GM19193 (cell line): ENCODE measurements around the gene AVP.

Source experiments
- POLR2A ChIP-seq: IDR thresholded peaks from 4 replicates; pipeline ENCODE4 v1.6.1; 2011; ENCODE audit not compliant: insufficient read depth, insufficient read length; ENCODE audit errors: extremely low read depth

The AVP gene

DNA sequence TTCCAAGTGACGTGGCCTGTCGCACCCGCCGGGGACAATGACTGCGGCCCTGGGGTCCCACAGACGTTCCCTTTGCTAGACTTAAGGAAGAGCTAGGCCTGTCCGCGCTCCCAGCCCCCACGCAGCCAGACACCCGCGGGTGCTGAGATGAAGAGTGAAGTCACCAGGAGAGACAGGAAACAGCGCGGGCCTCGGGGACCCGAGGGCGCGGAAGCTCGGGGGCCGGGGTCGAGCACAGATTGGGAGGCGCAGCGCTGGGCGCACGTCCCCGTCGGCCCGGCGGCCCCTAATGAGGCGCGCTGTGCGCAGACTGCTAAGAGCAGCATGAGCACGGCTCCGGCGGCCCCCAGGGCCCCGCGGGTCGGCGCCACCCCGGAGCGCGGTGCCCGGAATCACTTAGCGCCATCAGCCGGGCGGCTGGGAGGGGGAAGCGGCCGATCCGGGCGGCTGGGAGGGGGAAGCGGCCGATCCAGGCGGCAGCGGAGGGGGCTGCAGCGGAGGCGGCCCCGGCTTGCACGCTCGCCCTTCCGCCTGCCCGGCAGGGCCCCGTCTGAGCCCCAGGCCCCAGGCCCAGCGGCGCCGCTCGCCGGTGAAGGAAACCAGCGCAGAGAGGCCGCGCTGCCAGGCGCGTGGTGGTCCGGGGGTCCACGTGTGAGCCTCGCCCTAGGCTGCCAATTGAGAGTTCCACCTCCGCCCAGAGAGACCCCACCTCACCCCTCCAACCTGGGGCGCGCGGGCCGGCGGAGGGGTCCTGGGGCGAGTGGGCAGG, 8.3 kb upstream of the AVP start:
- TF ChIP-seq POLR2A, result no peak

DNA sequence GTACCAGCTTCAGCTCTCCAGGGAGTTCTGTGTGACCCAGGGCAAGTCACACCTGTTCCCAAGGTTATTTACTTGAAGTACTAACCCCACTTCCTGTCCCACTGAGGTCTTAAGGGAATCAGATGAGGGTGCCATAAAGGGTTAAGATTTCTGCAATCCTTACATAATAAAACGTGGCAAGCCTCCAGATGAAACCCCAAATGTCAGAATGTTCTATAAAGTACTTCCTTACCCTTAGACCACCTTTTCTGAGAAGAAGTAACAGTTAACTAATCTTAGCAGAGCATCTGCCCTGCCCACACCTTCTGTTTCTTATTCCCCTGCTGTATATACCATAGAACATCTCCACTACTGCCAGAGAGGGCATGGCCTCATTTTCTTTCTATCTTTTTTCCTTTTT, 6.0 kb upstream of the AVP start:
- no peak for TF ChIP-seq POLR2A

DNA sequence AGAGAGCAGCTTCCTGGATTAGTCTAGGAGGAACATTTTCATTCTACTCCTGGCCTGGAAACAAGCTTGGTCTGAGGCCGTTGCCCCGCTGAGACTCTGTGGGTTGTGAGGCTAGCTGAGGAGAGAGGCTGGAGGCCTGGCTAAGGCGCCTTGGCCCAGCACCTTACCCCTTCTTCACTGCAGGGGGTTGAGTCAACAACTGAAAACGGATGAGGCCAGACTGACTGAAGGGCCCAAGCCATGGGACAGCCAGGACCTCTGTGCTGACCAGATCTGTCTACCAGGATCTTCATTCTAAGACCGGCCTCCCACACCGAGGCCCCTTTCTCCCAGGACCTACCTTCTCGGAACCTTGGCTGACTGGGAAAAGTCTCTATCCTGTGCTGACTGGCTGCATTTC, 3.5 kb upstream of the AVP start:
- TF ChIP-seq POLR2A, result no peak

DNA sequence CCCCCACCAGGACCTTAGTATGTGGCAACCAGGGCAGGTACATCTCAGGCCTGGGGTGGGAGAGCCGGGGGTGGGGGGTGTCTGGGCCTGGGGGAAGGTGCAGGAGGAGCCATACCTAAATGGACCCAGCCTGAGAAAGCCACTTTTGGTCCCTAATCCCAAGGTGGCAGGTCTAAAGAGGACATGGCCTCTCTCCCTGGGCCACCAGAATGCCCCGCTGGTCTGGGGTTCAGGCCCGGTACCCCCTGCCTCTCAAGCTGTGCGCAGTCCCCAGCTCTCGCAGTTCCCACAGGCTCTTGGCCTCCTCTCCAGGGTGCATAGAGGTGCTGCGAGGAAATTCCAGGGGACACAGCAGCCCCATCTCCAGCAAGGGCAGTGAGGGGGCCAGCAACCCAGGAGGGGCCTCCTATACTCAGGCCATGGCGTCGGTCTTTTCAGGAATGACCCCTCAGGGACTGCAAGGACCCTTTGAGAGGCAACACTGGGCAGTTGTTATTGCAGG, 1.1 kb upstream of the AVP start:
- no peak for TF ChIP-seq POLR2A

DNA sequence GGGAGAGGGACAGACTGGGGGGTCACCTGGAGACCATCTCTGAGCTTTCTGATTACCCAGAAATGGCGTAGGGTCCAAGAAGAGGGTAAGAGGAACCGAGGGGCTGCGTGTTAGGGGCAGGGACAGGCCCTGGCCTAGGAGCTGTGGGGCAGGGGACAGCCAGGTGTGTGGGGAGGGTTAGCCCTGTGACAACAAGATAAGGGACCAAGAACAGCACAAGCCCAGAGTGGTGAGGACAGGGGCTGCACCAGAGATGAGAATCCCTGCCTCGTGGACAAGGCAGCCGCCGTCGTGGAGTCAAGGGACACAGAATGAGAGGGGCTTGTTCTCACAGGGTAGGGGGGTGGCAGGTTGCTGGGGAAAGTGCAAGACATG, 449 bp upstream of the AVP start:
- no peak for TF ChIP-seq POLR2A

DNA sequence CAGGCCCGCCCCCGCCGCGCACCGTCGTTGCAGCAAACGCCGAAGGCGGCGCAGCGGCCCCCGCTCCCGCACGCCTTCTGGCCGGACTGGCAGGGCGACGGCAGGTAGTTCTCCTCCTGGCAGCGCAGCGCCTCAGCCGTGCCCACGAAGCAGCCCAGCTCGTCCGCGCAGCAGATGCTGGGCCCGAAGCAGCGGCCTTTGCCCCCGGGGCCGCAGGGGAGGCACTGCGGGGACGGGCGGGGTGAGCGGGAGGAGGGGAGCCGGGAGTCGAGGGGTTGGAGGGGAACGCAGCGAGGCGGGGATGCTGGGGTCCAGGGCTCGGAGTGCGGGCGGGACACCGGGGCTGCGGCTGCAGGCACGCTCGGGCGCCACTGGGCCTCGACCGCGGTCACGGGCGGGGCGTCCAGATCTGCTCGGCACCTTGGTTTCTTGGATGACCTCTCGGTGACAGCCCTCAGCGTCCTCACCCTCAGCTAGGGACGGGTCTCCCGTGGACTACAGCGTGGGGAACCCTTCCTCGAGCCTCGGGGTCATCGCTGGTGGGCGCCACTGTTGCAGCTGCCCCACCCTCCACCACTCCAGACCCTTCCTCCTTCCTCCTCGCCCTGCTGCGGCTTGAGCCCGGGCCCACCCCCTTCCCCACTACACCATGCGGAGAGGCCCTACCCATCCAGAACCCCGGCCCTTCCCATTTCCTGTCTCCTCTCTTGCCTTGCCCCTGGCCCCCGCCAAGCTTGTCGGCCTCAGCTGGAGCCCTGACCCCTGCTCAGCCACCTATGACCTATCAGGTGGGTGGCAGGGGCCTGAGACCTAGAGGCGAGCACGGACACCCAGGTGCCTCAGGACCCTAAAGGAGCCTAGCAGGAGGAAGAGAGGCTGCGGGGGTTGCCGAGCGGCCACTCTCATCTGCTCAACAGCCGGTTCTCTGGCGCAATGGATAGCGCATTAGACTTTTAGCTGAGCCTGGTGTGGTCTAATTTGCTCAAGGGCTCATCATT, 1.3 kb downstream of the AVP start:
- no peak for TF ChIP-seq POLR2A

DNA sequence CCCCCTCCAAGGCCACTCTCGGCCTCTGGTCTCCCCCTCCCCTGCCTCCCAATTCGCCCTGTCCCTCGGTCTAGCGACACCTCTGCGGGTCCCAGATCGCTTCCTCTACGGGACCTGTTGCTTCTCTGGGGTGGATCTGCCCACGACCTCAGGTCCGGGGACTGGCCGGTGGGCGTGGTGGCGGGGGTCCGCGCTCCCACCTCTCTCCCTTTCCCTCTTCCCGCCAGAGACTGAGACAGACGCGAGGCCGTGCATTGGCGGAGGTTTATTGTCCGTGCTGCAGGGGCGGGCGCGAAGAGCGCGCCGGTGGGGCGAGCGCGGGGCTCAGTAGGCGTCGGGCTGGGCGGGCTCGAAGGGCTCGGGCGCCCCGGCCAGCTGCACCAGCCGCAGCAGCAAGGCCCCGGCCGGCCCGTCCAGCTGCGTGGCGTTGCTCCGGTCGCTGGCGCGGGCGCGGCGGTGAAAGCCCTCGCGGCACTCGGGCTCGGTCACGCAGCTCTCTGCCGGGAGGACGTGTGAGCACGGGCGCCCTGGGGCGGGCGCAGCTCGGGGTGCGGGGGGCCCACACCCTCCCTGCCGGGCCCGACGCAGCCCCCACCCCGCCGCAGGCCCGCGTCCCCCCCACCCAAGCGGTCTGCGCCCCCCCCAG, 2.1 kb downstream of the AVP start:
- TF ChIP-seq POLR2A, result no peak

DNA sequence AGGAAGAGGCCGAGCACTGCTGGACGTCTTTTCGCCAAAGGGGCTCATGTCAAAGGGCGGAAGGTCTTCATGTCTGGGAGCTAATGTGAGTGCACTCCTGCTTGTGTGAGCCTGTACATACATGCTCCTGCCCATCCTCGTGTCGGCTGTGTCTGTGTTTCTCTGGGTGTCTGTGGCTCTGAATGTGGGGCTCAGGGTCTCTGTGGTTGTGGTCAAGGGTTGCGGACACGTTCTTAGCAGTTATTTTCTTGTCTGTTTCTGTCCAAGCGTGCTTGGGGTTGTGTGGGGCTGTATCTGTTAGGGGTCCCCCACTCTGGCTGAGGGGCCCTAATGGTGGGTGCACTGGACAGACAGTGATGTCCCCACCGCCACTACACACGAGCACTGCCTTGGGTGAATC, 2.9 kb downstream of the AVP start:
- TF ChIP-seq POLR2A, result no peak

DNA sequence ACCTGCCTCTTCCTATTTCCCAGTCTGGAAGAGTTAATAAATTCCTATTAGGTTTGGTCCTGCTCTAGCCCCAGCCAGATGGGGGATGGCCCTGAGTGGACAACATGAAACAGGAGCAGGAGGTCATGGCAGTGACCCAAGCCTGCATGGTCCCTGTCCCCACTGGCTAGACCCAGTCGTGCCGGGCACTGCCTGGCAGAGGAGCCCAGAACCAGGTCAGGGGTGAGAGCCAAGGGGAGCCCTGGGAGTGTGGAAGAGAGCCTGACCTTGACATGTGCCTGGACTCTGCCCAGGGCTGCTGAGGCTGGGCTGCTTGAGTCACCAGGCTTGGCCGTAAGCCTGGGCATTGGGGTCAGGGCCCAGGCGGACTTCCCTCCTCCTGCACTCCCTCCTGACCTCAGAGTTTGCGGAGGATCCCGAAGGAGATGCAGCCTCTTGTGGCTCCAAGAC, 3.6 kb downstream of the AVP start:
- no peak for TF ChIP-seq POLR2A

DNA sequence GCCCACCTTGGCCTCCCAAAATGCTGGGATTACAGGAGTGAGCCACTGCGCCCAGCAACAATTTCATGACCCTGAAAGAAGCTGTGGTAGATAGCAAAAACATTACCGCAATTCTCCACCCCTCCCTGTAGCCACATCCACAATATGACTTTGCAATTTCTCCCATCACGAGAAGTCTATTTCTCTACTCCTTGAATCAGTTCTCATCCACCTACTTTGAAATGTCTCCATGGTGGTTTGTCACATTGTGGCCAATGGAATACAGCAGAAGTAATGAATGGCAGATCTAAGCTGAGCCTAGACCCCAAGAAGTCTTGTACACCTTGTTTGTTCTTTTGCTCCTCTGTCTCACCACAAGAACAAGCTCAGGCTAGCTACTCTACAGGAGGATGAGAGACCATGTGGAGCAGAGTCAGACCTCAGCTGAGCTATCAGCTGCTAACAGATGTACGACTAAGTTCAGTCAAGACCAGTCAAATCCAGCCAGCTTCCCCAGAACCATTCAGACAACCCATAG, 6.8 kb downstream of the AVP start:
- TF ChIP-seq POLR2A, result no peak

DNA sequence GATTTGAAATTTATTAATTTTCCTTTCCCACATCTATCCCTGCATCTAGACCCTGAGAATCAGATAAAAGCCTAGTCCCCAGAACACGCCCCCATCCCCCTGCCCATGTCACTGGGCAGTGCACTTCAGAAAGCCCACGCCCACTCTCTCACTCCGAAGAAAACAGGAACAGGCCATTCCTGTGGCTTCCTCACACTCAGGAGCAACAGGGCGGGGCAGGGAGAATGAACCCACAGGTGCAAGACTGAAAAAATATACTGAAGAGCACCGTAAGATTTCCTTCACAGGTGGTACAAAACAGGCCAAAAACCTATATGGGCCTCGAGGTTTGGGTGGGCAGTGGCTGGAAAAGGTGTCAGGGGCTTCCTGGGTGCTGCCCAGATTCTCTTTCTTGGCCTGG, 9.7 kb downstream of the AVP start:
- no peak for TF ChIP-seq POLR2A

DNA sequence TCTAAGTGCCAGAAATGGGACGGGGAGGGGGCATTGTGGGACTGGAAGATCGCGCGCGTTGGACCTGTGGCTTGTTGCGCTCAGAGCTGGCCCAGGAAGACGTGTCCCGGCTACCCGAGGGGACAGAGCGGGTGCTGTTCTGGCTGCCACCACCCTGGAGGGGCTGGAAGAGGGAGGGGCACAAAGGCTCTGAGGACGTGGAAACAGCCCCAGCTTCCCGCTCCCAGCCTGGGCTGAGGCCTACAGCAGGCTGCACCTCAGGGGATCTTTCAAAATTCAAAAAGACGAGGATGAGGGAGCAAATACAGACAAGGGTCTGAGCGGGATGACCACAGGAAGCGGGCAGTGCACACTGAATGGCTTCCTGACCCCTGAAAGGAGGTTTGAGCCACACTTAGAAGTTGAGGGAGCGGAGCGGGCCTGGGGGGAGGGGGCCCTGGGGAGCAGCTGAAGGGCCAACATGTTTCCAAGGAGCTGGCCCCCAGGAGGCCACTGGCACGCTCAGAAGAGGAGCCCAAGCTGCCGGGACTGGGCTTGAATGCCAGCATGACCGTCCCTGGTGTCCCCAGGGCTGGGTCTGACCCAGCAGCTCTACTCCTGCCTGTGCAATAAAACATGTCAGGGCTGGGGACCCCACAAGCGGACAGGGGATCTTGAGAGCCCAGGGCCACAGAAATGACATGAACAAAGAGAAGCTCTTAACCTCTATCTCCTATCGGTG, 11.8 kb downstream of the AVP start:
- TF ChIP-seq POLR2A, result no peak

DNA sequence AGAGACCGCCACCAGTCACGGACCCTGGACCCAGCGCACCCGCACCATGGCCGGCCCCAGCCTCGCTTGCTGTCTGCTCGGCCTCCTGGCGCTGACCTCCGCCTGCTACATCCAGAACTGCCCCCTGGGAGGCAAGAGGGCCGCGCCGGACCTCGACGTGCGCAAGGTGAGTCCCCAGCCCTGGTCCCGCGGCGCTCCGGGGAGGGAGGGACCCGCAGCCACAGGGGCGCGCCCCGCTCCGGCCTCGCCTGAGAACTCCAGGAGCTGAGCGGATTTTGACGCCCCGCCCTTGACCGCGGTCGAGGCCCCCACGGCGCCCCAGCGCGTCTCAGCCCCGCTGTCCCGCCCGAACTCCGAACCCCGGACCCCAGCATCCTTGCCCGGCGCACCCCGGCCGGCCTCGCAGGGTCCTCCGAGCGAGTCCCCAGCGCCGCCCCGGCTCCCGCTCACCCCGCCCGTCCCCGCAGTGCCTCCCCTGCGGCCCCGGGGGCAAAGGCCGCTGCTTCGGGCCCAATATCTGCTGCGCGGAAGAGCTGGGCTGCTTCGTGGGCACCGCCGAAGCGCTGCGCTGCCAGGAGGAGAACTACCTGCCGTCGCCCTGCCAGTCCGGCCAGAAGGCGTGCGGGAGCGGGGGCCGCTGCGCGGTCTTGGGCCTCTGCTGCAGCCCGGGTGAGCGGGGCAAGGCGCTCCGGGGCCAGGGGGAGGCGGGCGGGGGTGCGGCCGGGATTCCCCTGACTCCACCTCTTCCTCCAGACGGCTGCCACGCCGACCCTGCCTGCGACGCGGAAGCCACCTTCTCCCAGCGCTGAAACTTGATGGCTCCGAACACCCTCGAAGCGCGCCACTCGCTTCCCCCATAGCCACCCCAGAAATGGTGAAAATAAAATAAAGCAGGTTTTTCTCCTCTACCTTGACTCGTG, 12.7 kb downstream of the AVP start, which contains the start of gene OXT:
Gene OXT (plus strand): TSS at position 11 of the 920 bp plus-strand sequence. CDS start 36 bp downstream, at position 47.
- no peak for TF ChIP-seq POLR2A
